Mucosa of gallbladder (tissue), 1 donor: Measurements from ENCODE around the gene DGKG. TPM values are rescaled to one million over a fixed set of nuclear protein-coding genes. Genes with fewer than 3 reads are reported as not detected.

Source experiments
- DNase-seq: peaks from one replicate; pipeline ENCODE4 v3.0.0-alpha.2; 2020; ENCODE audit warnings: low spot score
- total RNA-seq: library from RNA; stranded (reverse); gene quantifications from one replicate; pipeline ENCODE4 v1.2.1, GENCODE V29; 2021
- donor health status: DM: no; HTN: no; CAD: no.

DGKG gene
- total RNA-seq, 1 donor from 2014 or later: 7.3 TPM

DNA sequence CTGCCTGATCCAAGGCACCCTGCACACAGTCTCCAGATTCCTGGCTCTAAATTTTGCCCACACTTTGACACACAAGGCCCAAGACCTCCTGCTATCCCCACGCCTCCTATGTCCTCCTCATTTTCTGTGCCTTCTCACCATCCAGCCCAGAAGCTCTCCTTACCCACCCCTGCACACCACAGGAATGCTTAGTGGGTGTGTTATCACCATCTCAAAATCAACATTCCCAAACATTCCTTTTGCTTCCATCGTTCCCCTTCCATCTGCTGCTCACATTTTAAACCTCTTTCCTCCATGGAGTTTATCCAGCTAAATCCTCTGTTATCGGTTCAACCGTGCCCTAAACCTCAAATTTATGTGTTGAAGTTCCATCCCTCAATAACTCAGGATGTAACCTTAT, 43.9 kb downstream of the DGKG start:
- no peak for DNase-seq

DNA sequence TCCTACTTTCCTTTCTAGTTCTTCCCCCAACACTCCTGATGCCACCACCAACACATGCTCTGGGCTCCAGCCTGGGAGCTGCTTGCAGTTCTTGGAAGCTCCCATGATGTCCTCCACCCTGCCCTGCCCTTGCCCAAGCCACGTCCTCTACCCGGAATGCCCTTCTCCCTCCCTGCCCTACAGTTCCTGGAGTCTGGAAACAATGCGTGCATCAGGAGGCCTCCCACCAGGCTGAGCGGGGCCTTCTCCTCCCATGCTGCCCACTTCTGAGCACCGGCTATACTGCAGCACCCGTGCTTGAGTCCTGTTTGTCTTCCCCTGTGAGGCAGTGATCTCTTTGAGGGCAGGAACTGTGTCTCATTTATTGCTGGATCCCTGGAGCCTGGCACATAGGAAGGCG, 44.6 kb downstream of the DGKG start:
- no peak for DNase-seq

DNA sequence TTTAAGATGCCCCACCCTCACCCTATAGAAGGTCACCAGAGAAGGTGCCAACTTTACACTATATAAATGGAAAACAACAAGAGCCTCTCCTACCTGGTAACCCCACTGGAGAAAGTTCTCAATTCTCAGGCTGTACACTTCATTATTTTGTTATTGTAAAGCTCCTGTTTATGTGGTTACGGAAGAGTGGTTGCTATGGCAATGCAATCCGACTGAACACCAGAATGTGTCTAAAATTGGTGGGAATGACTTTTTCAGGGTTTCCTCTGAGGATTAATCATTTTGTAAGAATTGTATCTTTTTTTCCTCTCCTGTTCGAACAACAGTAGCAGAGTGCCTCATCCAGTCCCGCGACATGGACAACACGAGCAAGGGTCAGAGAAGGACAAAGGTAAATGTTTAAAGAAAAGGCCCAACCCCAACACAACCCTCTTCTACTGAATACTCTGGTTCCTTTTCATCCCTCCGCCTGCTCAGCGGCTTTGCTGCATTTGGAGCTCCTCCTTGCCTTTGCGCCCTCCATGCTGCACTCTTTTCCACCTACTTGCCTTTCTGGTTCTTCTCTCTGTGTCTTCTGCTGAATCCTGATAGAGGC, 45.3 kb downstream of the DGKG start:
- DNase-seq: no peak

DNA sequence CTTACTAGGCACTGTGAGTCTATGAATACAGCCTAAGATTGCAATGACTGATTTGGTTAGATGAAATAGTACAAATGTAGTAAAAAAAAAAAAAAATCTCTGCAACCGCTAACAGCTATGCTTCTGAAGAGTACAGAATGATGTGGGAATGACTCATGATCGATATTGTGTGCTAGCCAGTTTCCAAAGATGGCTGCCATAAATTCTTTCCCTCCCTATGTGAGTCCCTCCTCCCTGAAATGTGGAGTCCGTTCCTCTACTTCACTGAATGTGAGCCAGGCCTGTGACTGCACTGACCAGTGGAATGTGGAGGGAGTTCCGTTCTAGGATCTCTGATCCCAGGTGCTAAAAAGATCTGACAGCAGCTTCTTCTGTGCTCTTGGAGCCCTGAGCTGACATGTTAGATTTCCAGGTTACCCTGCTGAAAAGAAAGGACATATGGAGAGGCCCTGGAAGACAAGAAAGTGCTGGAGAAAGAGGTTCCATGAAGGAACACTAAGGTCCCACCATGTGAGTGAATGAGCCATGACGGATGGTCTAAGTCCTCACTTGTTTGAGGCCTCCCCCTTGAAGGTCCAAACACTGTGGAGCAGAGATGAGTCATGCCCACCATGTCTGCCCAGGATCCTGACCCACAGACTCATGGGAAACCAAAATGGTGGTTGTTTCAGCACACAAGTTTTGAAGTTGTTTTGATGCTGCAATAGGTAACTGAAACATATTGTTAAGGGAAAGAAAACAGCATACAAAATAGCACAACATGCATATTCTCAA, 46.3 kb downstream of the DGKG start:
- no peak for DNase-seq

DNA sequence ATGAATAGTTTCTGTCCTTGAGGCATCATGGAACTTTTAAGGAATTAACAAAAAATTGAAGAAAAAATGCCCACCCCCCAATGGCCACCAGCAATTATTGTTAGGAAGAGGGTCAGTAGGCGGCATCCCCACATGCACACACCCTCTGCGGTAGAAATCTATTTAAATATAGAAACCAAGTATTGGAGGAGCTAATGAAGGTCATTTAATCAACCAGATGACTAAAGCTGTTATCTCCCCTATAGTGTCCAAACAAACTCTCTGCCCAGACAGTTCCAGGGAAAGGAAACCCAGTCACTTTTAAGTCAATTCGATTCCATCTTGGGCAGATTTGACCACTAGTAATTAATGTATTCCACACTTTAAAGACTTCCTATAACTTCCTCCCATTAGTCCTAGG, 47.1 kb downstream of the DGKG start:
- no peak for DNase-seq

DNA sequence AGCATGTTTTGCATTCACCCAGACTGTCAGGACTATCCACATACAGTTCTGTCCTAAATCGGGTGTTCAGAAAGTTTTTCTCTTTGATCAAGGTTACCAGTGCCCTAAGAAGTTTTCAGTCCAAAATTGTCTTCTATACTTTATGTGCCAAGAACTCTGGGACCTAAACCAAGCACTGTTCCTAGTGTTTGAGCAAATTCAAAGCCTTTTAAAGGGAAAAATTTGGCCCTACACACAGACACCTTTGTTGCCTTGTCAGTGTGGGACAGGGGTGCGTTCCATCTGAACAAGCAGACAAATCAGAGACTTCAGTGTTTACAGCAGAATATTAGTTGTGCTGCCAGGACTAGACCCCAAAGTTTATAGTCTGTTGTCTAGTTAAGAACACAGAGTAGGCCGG, 50.6 kb downstream of the DGKG start:
- DNase-seq: no peak

DNA sequence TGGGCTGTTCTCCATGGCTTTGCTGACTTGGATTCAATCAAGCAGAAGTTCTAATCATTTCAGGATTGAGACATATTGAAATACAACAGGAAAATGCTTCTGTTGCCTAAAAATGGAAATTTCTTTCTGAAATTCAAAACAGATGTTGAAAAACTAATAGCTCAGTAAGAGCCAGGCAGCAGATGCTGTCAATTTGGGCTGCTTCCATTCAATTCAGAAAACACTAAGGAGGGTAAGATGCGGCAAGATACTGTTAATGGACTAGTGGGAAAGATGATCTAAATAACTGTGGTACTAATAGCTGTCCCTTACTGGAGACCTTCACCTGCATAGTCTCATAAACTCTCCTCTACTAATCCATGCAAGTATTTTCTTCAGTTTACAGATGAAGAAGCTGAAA, 53.5 kb downstream of the DGKG start:
- DNase-seq: no peak

DNA sequence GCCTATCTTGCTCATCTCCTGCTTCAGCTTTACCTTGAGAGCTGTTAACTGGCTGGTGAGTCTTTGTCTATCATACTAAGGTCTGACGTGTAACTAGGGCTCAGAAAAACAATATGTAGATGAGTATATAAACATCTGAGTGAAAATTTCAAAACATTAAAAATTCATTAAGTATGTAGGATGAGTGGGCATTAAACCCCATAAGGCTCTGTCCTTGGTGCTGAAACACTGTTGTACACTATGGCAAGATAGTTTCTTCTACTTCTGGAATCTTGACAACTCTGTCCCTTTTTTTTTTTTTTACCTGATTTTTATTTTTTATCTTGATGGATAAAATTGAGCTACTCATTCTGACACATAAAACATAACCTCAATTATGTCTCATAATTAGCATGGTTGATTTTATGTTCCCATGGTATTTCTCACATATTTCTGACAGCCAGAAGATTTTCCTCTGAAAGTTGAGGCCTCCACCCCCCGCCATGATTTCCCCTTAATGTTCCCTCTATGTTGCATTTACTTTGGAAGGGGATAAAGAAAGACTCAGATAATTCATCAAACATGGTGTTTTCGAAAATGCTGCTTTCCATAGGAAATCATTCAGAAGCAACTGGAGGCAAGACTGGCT, 54.3 kb downstream of the DGKG start:
- no peak for DNase-seq

DNA sequence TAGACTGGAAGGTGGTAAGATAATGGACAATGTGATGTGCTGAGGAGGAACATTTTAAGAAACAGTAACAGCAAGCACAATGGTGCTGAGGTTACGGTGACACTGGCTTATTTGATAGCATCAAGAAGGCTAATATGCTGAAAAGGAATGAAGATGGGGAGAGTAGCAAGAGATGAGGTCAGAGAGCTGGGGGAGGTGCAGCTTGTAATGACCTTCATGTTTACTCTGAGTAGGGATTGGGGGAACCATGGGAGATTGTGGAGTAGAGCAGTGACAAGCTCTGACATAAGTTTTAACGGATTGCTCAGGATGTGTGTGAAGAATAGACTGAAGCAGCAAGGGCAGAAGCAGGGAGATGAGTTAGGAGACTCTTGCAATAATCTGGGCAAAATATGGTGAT, 56.7 kb downstream of the DGKG start:
- DNase-seq: no peak

DNA sequence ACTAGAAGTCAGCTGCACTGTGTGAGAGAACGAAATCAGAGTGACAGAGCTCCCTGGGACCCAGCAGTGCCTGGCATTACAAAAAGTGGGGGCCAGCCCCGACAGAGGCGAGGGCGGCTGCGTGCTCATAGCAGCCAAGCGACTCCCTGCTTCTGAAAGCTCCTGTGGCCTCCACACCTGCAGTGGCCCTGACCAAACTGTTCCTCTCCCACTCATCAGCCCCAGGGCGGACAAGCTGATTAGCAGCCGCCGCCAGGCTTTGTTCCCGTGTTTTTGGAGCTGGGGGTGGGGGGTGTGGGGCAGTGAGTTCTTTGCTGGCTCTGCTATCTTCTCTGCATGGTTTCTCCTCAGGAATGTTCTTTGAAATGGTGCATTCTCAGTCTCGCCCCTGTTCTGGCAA, 58.1 kb downstream of the DGKG start:
- no peak for DNase-seq

DNA sequence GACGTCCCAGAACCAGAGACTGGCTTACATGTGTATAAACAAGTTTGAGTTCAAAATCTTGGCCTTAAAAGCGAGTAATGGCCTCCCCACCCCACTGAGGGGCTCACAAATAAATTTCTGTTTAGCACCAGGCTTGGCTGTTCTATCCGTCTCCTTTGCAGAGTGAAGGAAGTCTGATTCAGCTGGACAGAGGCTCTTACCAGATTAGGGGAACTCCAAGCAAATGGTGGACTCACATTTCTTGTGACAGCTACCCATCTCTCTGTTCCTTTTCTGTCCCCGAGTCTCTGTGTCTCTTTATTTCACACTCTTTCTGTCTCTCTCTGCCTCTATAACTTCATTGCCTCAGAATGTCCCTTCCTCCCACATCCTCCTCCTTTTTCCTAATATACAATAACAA, 62.7 kb downstream of the DGKG start:
- no peak for DNase-seq

DNA sequence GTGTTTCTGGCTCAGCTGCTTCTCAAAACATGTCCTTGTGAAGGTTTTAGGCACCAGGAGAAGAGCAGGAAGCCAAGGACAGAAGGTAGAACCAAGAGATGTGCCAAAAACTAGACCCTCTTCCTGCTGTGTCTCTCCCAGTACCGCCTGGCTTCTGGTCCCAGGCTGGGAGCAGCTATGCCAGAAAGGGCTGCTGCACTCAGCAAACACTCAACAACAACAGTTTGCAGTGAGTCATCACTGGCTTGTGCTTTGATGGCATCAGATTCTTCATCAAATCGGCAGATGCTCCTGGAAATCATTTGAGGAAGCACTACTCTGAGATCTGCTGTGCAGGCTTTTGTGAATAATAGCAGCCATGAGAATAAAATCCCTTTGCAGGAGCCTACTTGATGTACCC, 63.2 kb downstream of the DGKG start:
- no peak for DNase-seq

DNA sequence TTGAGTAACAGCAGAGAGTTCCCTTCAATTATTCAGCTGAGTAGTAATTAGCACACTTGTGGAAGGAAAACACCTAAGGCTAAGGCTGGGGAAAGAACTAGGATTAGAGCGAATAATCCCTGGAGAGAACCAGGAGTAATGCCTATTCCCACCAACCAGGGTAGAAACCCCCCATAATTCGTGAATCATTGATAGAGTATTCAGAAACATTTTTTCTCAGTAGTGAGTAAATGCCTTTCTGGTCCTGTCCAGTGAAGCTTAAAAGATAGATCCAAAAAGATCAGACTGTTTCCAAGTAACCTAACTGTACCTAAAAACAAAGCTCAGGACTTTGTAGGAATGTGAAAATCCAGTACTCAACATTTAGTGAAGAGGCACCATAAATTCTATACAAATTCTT, 71.2 kb downstream of the DGKG start:
- DNase-seq: no peak

DNA sequence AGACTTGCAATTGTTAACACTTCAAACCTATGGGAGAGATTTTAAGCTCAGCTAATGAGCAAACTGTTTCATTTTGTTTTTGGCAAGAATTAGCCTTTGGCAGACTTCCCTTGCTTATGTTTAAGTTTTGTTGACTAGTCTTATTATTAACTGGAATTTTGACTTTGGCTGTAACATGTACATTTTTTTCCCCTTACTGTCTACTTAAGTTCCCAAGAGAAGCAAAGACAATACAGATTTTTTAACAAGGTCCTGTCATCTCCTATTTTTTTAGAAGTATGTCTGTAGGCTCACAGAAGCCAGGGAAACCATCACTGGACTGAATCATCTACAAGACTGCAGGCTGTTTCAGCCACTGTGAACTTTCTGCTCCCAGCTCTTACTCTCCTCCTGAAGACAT, 74.3 kb downstream of the DGKG start:
- no peak for DNase-seq

DNA sequence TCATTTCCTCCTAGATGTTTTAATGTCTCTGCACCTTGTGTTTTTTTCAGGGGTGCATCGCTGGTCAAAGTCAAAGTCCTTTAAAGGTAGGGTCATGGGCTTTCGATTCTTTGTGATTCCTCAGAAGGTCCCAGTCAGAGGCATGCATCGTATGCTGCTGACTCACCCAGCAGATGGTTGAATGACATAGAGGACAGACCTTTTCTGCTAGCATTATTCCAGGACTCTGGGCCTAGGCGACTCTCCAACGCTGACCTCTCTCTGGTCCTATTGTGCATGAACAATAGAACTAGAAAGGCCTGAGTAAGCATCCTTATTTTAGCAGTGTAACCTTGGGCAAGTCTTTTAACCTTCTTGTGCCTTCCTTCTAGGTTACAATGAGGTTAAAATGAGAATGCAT, 75.9 kb downstream of the DGKG start:
- no peak for DNase-seq

DNA sequence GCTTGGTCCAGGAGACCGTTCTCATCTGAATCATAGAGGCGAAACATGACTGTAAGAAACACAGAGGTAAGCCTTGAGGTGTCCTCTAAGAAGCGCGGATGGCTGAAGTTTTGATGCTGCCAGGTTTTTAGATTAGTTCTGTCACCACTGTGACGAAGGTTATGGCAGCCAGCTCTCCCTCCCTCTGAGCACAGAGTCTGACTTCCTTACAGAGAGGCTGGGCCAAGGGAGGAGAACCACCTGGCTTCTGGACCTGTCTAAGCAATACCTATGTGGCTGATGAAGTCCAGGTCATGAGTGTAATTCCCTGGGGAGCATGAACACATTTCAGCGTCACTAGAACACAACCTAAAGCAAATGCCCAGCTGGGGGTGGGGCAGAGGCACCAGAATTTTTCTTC, 77.4 kb downstream of the DGKG start:
- DNase-seq: no peak

DNA sequence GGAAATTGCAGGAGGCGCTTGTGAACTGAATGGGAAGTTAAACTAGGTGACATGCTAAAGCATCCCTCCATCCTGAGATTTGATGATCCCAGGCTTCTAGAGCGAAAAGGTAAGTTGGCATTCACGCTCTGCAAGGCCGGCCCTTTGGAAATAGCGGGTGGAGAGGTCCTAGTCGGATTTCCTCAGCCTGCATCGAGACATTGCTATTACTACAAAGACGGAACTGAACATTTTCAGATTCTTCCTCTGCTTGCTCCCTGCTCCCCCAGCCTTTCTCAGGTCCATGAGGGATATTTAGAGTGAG, 77.7 kb downstream of the DGKG start:
- DNase-seq: no peak

DNA sequence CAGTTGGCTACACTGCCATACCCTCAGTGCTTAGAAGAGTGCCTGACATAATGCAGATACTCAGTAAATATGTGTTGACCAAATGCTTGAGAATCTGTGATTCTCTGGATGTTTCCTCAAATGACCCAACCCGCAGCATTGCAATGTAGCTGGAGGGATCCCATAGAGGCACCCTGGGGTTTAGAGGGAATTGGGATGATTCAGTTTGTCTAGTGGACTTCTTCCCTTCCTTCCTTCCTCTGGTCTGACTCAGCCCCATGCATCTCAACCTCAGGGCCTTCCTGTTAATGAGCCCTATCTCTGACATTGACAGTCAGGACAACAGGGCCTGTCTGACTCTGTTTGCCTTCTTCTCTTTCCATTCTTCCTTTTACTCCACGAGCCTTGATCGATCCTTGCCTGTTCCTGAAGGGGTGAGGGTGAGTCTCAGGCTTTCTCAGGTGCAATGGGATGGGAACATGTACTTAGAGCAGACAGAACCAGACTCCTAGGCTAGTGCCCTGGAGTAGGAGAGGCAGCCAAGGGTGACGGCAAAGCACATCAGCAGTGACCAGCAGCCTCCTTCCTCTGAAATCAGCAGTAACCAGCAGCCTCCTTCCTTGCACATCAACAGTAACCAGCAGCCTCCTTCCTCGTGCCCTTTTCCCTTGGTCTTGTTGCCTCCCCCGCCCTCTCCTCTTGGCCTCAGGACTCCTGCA, 78.2 kb downstream of the DGKG start:
- no peak for DNase-seq

DNA sequence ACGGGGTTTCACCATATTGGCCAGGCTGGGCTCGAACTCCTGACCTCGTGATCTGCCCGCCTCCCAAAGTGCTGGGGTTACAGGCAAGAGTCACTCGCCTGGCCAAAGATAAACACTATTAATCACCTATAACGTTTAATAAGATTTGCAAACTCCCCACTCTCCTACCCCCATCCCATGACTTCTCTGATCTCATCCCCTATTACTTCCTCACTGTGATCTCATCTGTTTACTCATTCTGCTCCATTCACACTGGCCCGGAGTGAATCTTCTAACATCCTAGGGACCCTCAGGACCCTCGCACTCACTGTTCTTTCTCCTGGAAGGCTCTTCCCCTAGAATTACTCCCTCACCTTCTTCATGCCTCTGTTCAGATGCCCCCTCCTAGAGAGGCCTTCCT, 78.9 kb downstream of the DGKG start:
- no peak for DNase-seq

DNA sequence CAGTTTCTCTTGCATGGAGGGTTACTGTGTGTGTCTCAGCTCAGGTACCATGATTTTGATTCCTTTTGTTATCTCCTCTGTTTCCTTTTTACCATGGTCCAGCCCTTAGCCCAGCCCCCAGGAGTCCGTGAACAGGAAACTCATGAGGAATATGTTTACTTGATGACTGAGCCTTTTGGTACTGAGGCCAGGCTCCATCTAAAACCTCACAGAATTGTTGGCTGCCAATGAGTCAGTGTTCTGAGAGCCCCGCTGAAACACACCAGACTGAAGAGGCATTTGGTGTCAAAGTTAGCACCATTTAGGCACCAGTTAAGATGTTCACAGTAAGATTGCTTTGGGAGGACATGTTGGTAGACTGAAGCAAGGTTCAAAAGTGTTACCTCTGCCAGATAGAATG, 80.9 kb downstream of the DGKG start:
- no peak for DNase-seq

DNA sequence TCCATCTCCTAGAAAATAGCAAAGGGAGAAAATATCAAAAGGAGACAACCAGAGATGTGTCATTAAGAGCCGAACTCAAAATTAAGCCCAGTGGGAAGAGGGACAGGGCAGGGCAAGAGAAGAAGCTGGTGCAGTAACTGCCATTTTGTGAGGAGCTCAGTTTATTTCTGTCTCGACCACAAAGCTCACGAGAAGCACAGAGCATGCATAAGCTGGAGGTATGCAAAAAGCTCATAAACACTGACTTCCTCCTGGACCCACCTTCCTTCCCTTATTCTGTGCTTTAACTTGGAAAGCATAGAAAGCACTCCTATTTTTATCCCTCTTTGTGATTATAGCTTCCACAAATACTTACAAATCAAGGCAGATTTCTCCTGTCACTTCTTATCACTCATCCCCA, 81.3 kb downstream of the DGKG start:
- no peak for DNase-seq

DNA sequence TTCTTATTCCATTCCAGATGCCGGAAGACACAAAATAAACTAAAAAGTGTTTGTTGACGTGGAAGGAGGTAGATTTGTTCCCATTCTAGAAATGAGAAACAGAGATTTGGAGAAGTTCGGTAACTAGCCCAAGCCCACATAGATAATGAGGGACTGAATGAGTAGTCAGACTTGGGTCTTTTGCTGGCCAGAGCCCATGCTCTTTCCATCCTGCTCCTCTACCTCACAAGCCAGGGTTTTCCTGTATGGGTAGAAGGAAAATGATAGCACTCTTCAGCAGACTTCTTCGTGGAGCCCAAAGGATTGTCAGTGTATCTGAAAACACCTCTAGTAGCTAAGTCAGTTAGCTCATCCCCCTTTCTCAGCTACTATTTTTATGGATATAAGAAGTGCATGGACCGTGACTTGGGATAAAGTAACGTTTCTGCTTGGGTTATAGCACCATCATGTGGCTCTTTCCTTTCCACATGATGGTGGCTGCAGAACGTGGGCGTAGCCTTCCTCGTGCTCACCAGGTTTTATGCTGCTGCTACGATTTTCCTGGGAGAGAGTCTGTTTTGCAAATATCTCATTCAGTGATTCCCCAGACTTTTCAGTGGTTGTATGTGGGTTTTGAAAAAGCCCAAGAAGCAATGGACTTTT, 84.6 kb downstream of the DGKG start:
- DNase-seq: no peak

DNA sequence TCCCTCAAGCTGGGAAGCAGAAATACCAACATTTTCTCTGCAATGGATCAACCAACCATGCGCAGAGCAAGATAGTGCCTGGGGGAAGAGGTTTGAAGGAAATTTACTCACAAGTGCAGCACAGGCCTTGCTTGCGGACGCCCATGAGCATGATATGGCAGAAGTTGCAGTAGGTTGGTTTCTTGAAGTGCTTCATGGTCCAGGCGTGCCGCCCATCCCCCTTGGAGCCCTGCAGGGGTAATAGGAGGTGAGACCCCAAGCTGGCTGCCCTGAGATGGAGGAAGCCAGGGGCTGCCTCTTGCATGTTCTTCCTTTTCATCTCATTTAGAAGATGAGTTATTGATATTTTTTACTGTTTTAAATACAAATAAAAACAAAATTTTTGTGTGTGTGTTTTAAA, 86.6 kb downstream of the DGKG start:
- no peak for DNase-seq
